ENCODE measurements around the gene ATP8A2.

ATP8A2 gene

GRCh38 chr13:25584087-25584486, 212.3 kb downstream of the ATP8A2 start:
- DNase-seq (ENCODE audit: low read depth, low spot score) = no peak
- Histone ChIP-seq H3K27ac (no peak overlapping the region), H3K4me3 (no peak overlapping the region), H3K9me3 (ENCODE audit: low read depth, low read length) (no peaks in the 10 kb centered on the region), H3K36me3 (ENCODE audit: insufficient read depth, low read length) (no peaks in the 10 kb centered on the region), H3K9ac (ENCODE audit: insufficient read length) (no peak overlapping the region)
- TF ChIP-seq POLR2AphosphoS5 (IDR thresholded peaks at IDR 0.05; ENCODE audit: borderline replicate concordance, low read depth, low read length) (no peak), FOXP2 (optimal IDR thresholded peaks at IDR 0.05; ENCODE audit: control extremely low read depth, extremely low read length, insufficient read depth) (no peak), EZH2 (IDR thresholded peaks at IDR 0.05) (no peak)

- H3K4me3 ChIP-seq = no peak overlapping the region
- no peak overlapping the region for H3K27ac ChIP-seq
- no peaks in the 10 kb centered on the region for H3K36me3 ChIP-seq (ENCODE audit: insufficient read depth, low read length)
- peak; percentile 48 for DNase-seq (ENCODE audit: low read depth, low spot score)
- no peak for TF ChIP-seq POLR2AphosphoS5 (IDR thresholded peaks at IDR 0.05; ENCODE audit: borderline replicate concordance, low read depth, low read length)
- no peak for TF ChIP-seq EZH2 (IDR thresholded peaks at IDR 0.05)
- TF ChIP-seq FOXP2 (optimal IDR thresholded peaks at IDR 0.05; ENCODE audit: control extremely low read depth, extremely low read length, insufficient read depth) = no peak
- no peak overlapping the region for H3K9ac ChIP-seq (ENCODE audit: insufficient read length)
- no peaks in the 10 kb centered on the region for H3K9me3 ChIP-seq (ENCODE audit: low read depth, low read length)
These were observed 213.2 kb downstream of the ATP8A2 start for GRCh38 chr13:25585000-25585399.

- Histone ChIP-seq H3K4me3 (peak overlapping the region; percentile 20; the same call in 1 of the 2 replicates), H3K27ac (peak overlapping the region; percentile 44; the same call in 1 of the 2 replicates)
- TF ChIP-seq FOXP2 (optimal IDR thresholded peaks at IDR 0.05; ENCODE audit: control extremely low read depth, extremely low read length, insufficient read depth) (no peak), POLR2AphosphoS5 (IDR thresholded peaks at IDR 0.05; ENCODE audit: borderline replicate concordance, low read depth, low read length) (no peak), EZH2 (IDR thresholded peaks at IDR 0.05) (no peak)
These were observed 215.7 kb downstream of the ATP8A2 start for GRCh38 chr13:25587326-25587980.

GRCh38 chr13:25588336-25589060, 216.7 kb downstream of the ATP8A2 start:
- H3K27ac ChIP-seq = no peak overlapping the region
- no peak overlapping the region for H3K9ac ChIP-seq (ENCODE audit: insufficient read length)
- TF ChIP-seq EZH2 (IDR thresholded peaks at IDR 0.05) (no peak), FOXP2 (optimal IDR thresholded peaks at IDR 0.05; ENCODE audit: control extremely low read depth, extremely low read length, insufficient read depth) (no peak), POLR2AphosphoS5 (IDR thresholded peaks at IDR 0.05; ENCODE audit: borderline replicate concordance, low read depth, low read length) (no peak)
- no peaks in the 10 kb centered on the region for H3K9me3 ChIP-seq (ENCODE audit: low read depth, low read length)
- no peaks in the 10 kb centered on the region for H3K36me3 ChIP-seq (ENCODE audit: insufficient read depth, low read length)
- H3K4me3 ChIP-seq = no peak overlapping the region
- DNase-seq (ENCODE audit: low read depth, low spot score) = no peak

More at GRCh38 chr13:25587326-25587980, 215.7 kb downstream of the ATP8A2 start:
- H3K9ac ChIP-seq (ENCODE audit: insufficient read length) = peak overlapping the region; percentile 17
- H3K36me3 ChIP-seq (ENCODE audit: insufficient read depth, low read length) = no peaks in the 10 kb centered on the region
- H3K9me3 ChIP-seq (ENCODE audit: low read depth, low read length) = no peaks in the 10 kb centered on the region
- peak; percentile 40 for DNase-seq (ENCODE audit: low read depth, low spot score)

GRCh38 chr13:25598421-25598820, 226.6 kb downstream of the ATP8A2 start:
- H3K9me3 ChIP-seq (ENCODE audit: low read depth, low read length) = no peaks in the 10 kb centered on the region
- H3K27ac ChIP-seq = no peak overlapping the region
- no peak overlapping the region for H3K9ac ChIP-seq (ENCODE audit: insufficient read length)
- H3K4me3 ChIP-seq = no peak overlapping the region
- DNase-seq (ENCODE audit: low read depth, low spot score) = no peak
- H3K36me3 ChIP-seq (ENCODE audit: insufficient read depth, low read length) = no peaks in the 10 kb centered on the region
- TF ChIP-seq FOXP2 (optimal IDR thresholded peaks at IDR 0.05; ENCODE audit: control extremely low read depth, extremely low read length, insufficient read depth) (no peak), EZH2 (IDR thresholded peaks at IDR 0.05) (no peak), POLR2AphosphoS5 (IDR thresholded peaks at IDR 0.05; ENCODE audit: borderline replicate concordance, low read depth, low read length) (no peak)

- Histone ChIP-seq H3K36me3 (ENCODE audit: insufficient read depth, low read length) (no peaks in the 10 kb centered on the region), H3K4me3 (no peak overlapping the region), H3K9me3 (ENCODE audit: low read depth, low read length) (no peaks in the 10 kb centered on the region), H3K27ac (no peak overlapping the region), H3K9ac (ENCODE audit: insufficient read length) (no peak overlapping the region)
- no peak for TF ChIP-seq EZH2 (IDR thresholded peaks at IDR 0.05)
- no peak for TF ChIP-seq POLR2AphosphoS5 (IDR thresholded peaks at IDR 0.05; ENCODE audit: borderline replicate concordance, low read depth, low read length)
- no peak for DNase-seq (ENCODE audit: low read depth, low spot score)
These were observed 230.4 kb downstream of the ATP8A2 start for GRCh38 chr13:25602176-25602575.

- TF ChIP-seq FOXP2 (optimal IDR thresholded peaks at IDR 0.05; ENCODE audit: control extremely low read depth, extremely low read length, insufficient read depth) = no peak
- no peak for TF ChIP-seq EZH2 (IDR thresholded peaks at IDR 0.05)
- TF ChIP-seq POLR2AphosphoS5 (IDR thresholded peaks at IDR 0.05; ENCODE audit: borderline replicate concordance, low read depth, low read length) = no peak
- Histone ChIP-seq H3K27ac (no peak overlapping the region), H3K9me3 (ENCODE audit: low read depth, low read length) (no peaks in the 10 kb centered on the region), H3K9ac (ENCODE audit: insufficient read length) (no peak overlapping the region), H3K36me3 (ENCODE audit: insufficient read depth, low read length) (no peaks in the 10 kb centered on the region), H3K4me3 (no peak overlapping the region)
- DNase-seq (ENCODE audit: low read depth, low spot score) = no peak
These were observed 232.3 kb downstream of the ATP8A2 start for GRCh38 chr13:25604106-25604505.

GRCh38 chr13:25607096-25607495, 235.3 kb downstream of the ATP8A2 start:
- no peak for TF ChIP-seq FOXP2 (optimal IDR thresholded peaks at IDR 0.05; ENCODE audit: control extremely low read depth, extremely low read length, insufficient read depth)
- TF ChIP-seq POLR2AphosphoS5 (IDR thresholded peaks at IDR 0.05; ENCODE audit: borderline replicate concordance, low read depth, low read length) = no peak
- TF ChIP-seq EZH2 (IDR thresholded peaks at IDR 0.05) = no peak
- H3K9me3 ChIP-seq (ENCODE audit: low read depth, low read length) = no peaks in the 10 kb centered on the region
- H3K4me3 ChIP-seq = no peak overlapping the region
- H3K36me3 ChIP-seq (ENCODE audit: insufficient read depth, low read length) = no peaks in the 10 kb centered on the region
- H3K27ac ChIP-seq = no peak overlapping the region
- DNase-seq (ENCODE audit: low read depth, low spot score) = no peak
- no peak overlapping the region for H3K9ac ChIP-seq (ENCODE audit: insufficient read length)
